Breast epithelium (tissue), 4 donors: ENCODE measurements around the gene LYL1. TPM values are rescaled to one million over a fixed set of nuclear protein-coding genes. Genes with fewer than 3 reads are reported as not detected.
A peak's percentile ranks its signal among the peaks of the same experiment; 100 is the strongest.

Source experiments
- DNase-seq, 2 donors: peaks; one replicate each; pipeline ENCODE4 v3.0.0-alpha.2; 2019; ENCODE audit warnings: low spot score in 2 of 2
- H3K27ac ChIP-seq, 2 donors: fragments of 200-600 bp; sonication (generic) in 1 of 2; one replicate each; pipeline ENCODE4 v1.5.1; 2016 to 2019; ENCODE audit warnings: mild to moderate bottlenecking in 1 of 2
- H3K27me3 ChIP-seq, 2 donors: fragments of 200-600 bp; sonication (generic) in 1 of 2; one replicate each; pipeline versions ENCODE4 v1.5.1 to v1.6.0; 2017 to 2019; ENCODE audit warnings: control low read depth in 1 of 2, mild to moderate bottlenecking in 1 of 2
- H3K36me3 ChIP-seq: fragments of 200-600 bp; one replicate; pipeline ENCODE4 v1.5.1; 2019
- H3K4me1 ChIP-seq, 2 donors: fragments of 200-600 bp; sonication (generic); one replicate each; pipeline ENCODE4 v1.5.1; 2016 to 2019; ENCODE audit warnings: control low read depth in 1 of 2
- H3K4me3 ChIP-seq, 3 donors: fragments of 200-600 bp; sonication (generic); 1 replicate in 2 of 3; 2 replicates in 1 of 3; pipeline ENCODE4 v1.5.1; 2016 to 2019; ENCODE audit warnings: mild to moderate bottlenecking in 3 of 3, moderate library complexity in 2 of 3
- H3K9me3 ChIP-seq, 2 donors: fragments of 200-600 bp; sonication (generic) in 1 of 2; one replicate each; pipeline ENCODE4 v1.5.1; 2016 to 2019; ENCODE audit warnings: control low read depth in 1 of 2
- POLR2A ChIP-seq: fragments of 450-650 bp; IDR thresholded peaks from one replicate; pipeline ENCODE4 v1.6.1; 2016; ENCODE audit warnings: antibody characterized with exemption, mild to moderate bottlenecking, moderate library complexity
- POLR2AphosphoS5 ChIP-seq, 3 donors: sonication (generic); formaldehyde crosslinking; IDR thresholded peaks; one replicate each; pipeline ENCODE4 v1.6.1; 2017; ENCODE audit warnings: antibody characterized with exemption in 3 of 3
- intact Hi-C: fragments of 100-400 bp; cut with DNase I; formaldehyde crosslinking; loops from one replicate; pipeline ENCODE4 v1.15.1; 2023; ENCODE audit warnings: low total_unique reads
- total RNA-seq, 3 donors: library from RNA; depleted of rRNA; stranded (reverse); fragments of >200 nt; gene quantifications; one replicate each; pipeline ENCODE4 v1.1.0, GENCODE V29; 2016
- TF ChIP-seq, protein P1 (sequence below), 3 donors: fragments of 450-650 bp; IDR thresholded peaks; one replicate each; pipeline ENCODE4 v1.5.1; 2016 to 2017; ENCODE audit warnings: antibody characterized with exemption in 3 of 3, mild to moderate bottlenecking in 3 of 3, moderate library complexity in 3 of 3

The LYL1 gene
- total RNA-seq, 3 donors from 2014 or later: 7.0 to 21.0 (median 9.2) TPM

DNA sequence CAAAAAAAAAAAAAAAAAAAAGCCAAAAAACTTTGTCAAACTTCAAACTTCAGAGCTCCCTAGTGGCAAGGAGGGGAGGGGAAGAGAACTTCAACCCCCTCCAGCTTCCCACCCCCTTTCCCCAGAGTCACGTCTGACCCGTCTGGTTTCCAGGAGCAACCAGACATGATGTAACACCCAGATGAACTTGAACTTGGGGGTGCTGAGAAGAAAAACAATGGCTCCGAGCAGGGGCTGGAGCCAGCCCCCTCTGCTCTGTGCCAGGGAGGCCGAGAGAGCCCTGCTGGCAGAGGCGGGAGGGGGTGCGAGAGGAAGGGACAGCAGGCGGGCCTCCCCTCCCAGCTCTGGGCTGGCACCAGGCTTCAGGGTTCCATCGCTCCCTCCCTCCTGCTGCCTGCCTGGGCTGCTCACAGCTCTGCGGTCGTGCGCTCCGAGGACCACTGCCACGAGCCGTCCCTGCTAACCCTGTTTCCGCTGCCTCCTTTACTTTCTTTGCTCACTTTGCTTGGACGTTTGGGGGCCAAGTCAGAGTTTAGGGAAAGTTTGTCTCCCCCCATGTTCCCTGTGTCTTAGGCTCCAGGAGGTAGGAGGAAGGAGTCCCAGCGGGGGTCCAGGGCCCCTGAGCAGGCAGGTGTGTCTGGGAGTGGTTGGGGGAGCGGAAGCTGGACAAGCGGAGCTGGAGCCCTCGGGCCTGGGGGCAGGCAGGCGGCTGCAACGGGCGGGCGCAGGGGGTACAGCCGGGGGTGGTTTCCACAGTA, 11.1 kb downstream of the LYL1 start:
- TF ChIP-seq, protein P1, sequence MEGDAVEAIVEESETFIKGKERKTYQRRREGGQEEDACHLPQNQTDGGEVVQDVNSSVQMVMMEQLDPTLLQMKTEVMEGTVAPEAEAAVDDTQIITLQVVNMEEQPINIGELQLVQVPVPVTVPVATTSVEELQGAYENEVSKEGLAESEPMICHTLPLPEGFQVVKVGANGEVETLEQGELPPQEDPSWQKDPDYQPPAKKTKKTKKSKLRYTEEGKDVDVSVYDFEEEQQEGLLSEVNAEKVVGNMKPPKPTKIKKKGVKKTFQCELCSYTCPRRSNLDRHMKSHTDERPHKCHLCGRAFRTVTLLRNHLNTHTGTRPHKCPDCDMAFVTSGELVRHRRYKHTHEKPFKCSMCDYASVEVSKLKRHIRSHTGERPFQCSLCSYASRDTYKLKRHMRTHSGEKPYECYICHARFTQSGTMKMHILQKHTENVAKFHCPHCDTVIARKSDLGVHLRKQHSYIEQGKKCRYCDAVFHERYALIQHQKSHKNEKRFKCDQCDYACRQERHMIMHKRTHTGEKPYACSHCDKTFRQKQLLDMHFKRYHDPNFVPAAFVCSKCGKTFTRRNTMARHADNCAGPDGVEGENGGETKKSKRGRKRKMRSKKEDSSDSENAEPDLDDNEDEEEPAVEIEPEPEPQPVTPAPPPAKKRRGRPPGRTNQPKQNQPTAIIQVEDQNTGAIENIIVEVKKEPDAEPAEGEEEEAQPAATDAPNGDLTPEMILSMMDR (IDR thresholded peaks at IDR 0.05): peak in 2 of 3 donors; percentile 10 to 11
- TF ChIP-seq POLR2AphosphoS5 (IDR thresholded peaks at IDR 0.05) (peak; percentile 12 to 19 (median 14)), POLR2A (no peak)
- peak overlapping the region; percentile 88 to 90 for H3K27ac ChIP-seq
- peak overlapping the region in 2 of 3 donors; percentile 8 to 41 for H3K4me3 ChIP-seq
- intact Hi-C loops: no loop called here
- no peaks in the 10 kb centered on the region for H3K9me3 ChIP-seq
- no peaks in the 10 kb centered on the region for H3K27me3 ChIP-seq
- no peaks in the 10 kb centered on the region for H3K36me3 ChIP-seq
- H3K4me1 ChIP-seq: peaks cover 9 to 10% of the 10 kb centered on the region in 2 donors
- DNase-seq: peak in 1 of 2 donors; percentile 84

DNA sequence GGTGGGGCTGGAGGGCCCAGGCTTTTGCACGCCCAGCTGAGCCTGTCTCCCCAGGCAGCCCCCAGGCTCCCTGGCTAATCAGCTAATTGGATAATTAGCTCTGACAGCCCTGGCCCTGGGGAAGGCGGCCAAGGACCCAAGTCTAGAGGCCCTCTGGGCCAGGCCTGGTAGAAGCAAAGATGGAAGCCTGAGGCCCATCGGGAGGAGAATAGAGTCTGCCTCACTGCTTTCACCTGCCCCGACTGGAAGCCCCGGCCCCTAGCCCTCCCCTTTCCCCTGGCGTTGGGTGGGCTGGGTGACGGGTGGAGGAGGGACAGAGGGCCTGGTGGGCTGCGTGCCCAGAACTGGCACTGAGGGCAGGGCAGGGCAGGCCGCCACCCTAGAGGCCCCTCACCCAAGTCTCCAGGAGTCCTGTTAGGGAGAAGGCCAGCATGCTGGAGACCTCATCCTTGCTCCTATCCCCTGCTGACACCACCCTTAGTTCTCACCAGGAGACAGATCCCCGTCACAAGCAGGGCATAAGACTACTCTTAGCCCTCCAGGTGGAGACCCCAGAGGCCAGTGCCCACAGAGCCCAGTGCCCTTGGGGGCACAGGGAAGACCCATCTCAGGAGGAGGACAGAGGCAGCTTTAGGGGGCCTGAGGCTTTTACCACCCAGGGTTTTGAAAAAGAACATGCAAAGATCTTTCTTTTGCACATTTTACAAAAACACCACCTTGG, 12.0 kb downstream of the LYL1 start:
- Histone ChIP-seq H3K27ac (peak overlapping the region; percentile 79 to 88), H3K4me1 (peaks cover 9 to 10% of the 10 kb centered on the region in 2 donors), H3K4me3 (no peak overlapping the region), H3K27me3 (no peaks in the 10 kb centered on the region), H3K9me3 (no peaks in the 10 kb centered on the region), H3K36me3 (no peaks in the 10 kb centered on the region)
- intact Hi-C loops: no loop called here
- no peak for DNase-seq
- TF ChIP-seq, protein P1 (IDR thresholded peaks at IDR 0.05): no peak
- no peak for TF ChIP-seq POLR2A

DNA sequence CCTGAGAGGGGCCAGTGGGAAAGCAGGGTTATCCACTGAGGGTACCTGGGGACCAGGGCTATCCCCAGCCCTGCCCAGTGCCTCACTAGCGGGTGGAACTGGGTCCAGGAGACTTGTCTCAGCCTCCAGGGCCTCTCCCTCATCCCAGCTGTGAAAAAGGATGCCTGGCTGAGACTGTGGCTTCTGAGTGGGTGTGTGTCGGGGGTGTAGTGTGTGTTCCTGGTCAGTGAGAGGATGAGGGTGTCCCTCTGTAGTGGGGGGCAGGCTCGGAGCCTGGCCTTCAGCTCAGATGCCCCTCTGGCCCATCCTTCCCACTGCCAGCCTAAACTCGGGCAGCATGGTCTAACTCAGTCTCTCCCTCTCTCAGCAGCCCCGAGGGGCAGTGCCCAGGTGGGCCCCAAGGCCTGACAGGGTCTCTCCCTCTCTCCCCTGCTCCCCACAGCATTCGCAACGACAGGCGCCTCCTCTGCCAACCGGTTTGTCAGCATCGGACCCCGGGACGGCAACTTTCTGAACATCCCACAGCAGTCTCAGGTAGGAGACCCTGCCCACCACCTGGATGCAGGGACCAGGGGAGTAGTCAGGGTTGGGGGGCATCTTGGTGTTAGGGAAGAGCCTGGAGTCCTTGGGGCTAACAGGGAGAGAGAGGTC, 12.7 kb downstream of the LYL1 start:
- intact Hi-C loops: loop anchor here (1.0 kb wide), 1 partner anchor 106 kb away; no protein-coding TSS in a partner anchor
- no peaks in the 10 kb centered on the region for H3K27me3 ChIP-seq
- H3K4me3 ChIP-seq: no peak overlapping the region

DNA sequence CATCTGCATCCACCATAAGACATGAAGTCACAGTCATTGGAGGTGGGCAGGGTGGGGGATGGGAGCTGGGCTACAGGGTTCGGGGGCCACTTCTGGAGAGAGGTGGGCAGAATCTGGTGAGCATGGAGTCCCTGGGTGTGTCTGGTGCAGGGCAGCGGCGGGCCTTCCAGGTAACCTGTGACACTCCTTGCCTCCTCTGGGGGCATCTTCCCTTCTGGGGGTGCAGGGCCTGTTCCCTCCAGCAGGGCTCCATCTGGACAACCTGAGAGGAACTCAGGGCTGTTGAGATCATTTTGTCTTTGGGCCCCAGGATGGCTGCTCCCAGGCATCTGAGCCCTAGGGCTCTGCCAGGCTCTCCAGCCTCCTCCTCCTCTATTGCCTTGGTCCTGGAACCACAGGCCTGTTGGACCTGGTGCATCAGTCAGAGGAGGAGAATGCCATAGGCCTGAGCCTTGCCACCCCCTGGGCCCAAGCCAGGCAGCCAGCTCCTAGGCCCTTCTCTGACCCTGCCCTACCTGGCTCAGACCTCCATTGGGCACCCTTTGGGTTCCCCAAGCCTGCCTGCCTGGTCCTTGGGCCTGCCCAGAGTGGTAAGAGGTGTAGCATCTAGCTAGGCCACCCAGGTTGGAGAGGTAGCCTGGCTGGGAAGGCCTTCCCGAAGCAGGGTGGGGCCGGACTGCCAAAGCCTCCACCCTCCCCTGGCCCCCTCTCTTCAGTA, 13.4 kb downstream of the LYL1 start:
- no peak for TF ChIP-seq POLR2AphosphoS5 (IDR thresholded peaks at IDR 0.05)
- TF ChIP-seq, protein P1 (IDR thresholded peaks at IDR 0.05): peak in 2 of 3 donors; percentile 10 to 34
- DNase-seq: no peak
- H3K4me1 ChIP-seq: peaks cover 9 to 10% of the 10 kb centered on the region in 2 donors

More for the DNA sequence above, 12.7 kb downstream of the LYL1 start:
- Histone ChIP-seq H3K27ac (peak overlapping the region; percentile 79 to 88), H3K4me1 (peaks cover 9 to 10% of the 10 kb centered on the region in 2 donors), H3K9me3 (no peaks in the 10 kb centered on the region), H3K36me3 (no peaks in the 10 kb centered on the region)
- TF ChIP-seq POLR2A: no peak
- TF ChIP-seq POLR2AphosphoS5 (IDR thresholded peaks at IDR 0.05): no peak
- DNase-seq: no peak

More for the DNA sequence above, 13.4 kb downstream of the LYL1 start:
- Histone ChIP-seq H3K9me3 (no peaks in the 10 kb centered on the region), H3K27me3 (no peaks in the 10 kb centered on the region), H3K27ac (peak overlapping the region; percentile 79 to 88), H3K36me3 (no peaks in the 10 kb centered on the region), H3K4me3 (no peak overlapping the region)
- intact Hi-C loops: loop anchor here (1.0 kb wide), 1 partner anchor 105 kb away; no protein-coding TSS in a partner anchor
